ENCODE data around the gene FLNB. TPM values are rescaled to one million over a fixed set of nuclear protein-coding genes. Genes with fewer than 3 reads are reported as not detected.

FLNB gene
- total and polyA plus RNA-seq, 2 experiments from 2014 or later: 60.6 to 186 TPM

- Histone ChIP-seq H3K4me3 (no peak overlapping the region), H3K4me1 (ENCODE audit: insufficient read depth) (no peaks in the 10 kb centered on the region), H2AFZ (no peak overlapping the region), H3K36me3 (ENCODE audit: low read depth) (no peaks in the 10 kb centered on the region), H3K27me3 (replicated peaks; ENCODE audit: insufficient read depth) (peaks cover 4% of the 10 kb centered on the region; the same call in 1 of the 2 replicates), H4K20me1 (ENCODE audit: insufficient read depth) (no peaks in the 10 kb centered on the region), H3K9me2 (ENCODE audit: insufficient read depth) (no peaks in the 10 kb centered on the region), H3K4me2 (ENCODE audit: unreplicated experiment) (no peak overlapping the region), H3K79me2 (ENCODE audit: insufficient read depth) (no peaks in the 10 kb centered on the region), H3F3A (ENCODE audit: insufficient read depth) (no peaks in the 10 kb centered on the region), H3K27ac (no peak overlapping the region), H3K9me3 (ENCODE audit: low read depth) (no peaks in the 10 kb centered on the region), H3K9ac (no peak overlapping the region)
- no peak for TF ChIP-seq EZH2phosphoT487 (IDR thresholded peaks at IDR 0.05; ENCODE audit: insufficient read depth, low read depth)
- no peak for TF ChIP-seq EZH2 (IDR thresholded peaks at IDR 0.05; ENCODE audit: insufficient read depth, poor library complexity, severe bottlenecking)
- in situ Hi-C loops (cut with MboI): no loop called here
- WGBS, 2 experiments (ENCODE audit: low coverage in 1 of 2, low lambda C conversion rate in 2 of 2, missing lambda C conversion rate in 2 of 2): 81 to 89% methylated on average over 1 of the region's 1 CpG
- no peak for DNase-seq
Observed at GRCh38 chr3:58218904-58219303, 210.7 kb downstream of the FLNB start.

Other genes with a start within 250 kb of the FLNB start
- not detected in 2 replicates for gene DNASE1L3, start 202.6 kb downstream of the FLNB start, total RNA-seq (2014; rRNA removed; shearing (Covaris generic))
- not detected in 2 replicates for gene DNASE1L3, start 202.6 kb downstream of the FLNB start, polyA plus RNA-seq (2016; fragmentation: Nextera tagmentation; extraction: Ambion mirVana)
- gene ABHD6, start 229.4 kb downstream of the FLNB start, total RNA-seq (2014; rRNA removed; shearing (Covaris generic)): 5.3 and 5.8 TPM in 2 replicates
- 4.4 and 4.8 TPM in 2 replicates for gene ABHD6, start 229.4 kb downstream of the FLNB start, polyA plus RNA-seq (2016; fragmentation: Nextera tagmentation; extraction: Ambion mirVana)

Data from GM23248 (cell line).